Measurements from ENCODE around the gene CFLAR. TPM values are rescaled to one million over a fixed set of nuclear protein-coding genes. Genes with fewer than 3 reads are reported as not detected.

Gene CFLAR
- total and polyA plus RNA-seq, 2 donors from 2014 or later = 47.2 to 263 TPM

GRCh38 chr2:201071479-201072200 is 44.3 kb upstream of the CFLAR start, which contains the start of the genes HYCC2 and NDUFB3:
Gene HYCC2 (minus strand): TSS chr2:201071671. CDS start chr2:201024009, 47,662 bp downstream.
Gene NDUFB3 (plus strand): TSS chr2:201072001. CDS start chr2:201078883, 6,882 bp downstream.
- Histone ChIP-seq H3K4me3 (ENCODE audit: low read length in 3 of 3) (peak within 1 kb of the TSS; percentile 76 to 99 (median 96)), H3K36me3 (ENCODE audit: control insufficient read depth in 2 of 3, insufficient read depth in 3 of 3, low read length in 3 of 3) (no peaks in the 10 kb centered on the region), H3K9ac (ENCODE audit: low read length in 3 of 3) (peak within 1 kb of the TSS; percentile 86 to 94 (median 86)), H3K4me1 (ENCODE audit: control insufficient read depth in 2 of 3, insufficient read depth in 2 of 3, low read depth in 1 of 3, low read length in 3 of 3) (peaks cover 2 to 10% (median 9%) of the 10 kb centered on the region in 3 donors), H3K27ac (ENCODE audit: low read depth in 2 of 2, low read length in 2 of 2) (peak within 1 kb of the TSS; percentile 77 to 92), H3K9me3 (ENCODE audit: control insufficient read depth in 2 of 3, insufficient read depth in 1 of 3, low read length in 3 of 3) (no peaks in the 10 kb centered on the region), H3K27me3 (ENCODE audit: control insufficient read depth, insufficient read depth, low read length) (no peaks in the 10 kb centered on the region)
- DNase-seq = peak; percentile 95 to 98 (median 95)
- TF ChIP-seq, protein P1, sequence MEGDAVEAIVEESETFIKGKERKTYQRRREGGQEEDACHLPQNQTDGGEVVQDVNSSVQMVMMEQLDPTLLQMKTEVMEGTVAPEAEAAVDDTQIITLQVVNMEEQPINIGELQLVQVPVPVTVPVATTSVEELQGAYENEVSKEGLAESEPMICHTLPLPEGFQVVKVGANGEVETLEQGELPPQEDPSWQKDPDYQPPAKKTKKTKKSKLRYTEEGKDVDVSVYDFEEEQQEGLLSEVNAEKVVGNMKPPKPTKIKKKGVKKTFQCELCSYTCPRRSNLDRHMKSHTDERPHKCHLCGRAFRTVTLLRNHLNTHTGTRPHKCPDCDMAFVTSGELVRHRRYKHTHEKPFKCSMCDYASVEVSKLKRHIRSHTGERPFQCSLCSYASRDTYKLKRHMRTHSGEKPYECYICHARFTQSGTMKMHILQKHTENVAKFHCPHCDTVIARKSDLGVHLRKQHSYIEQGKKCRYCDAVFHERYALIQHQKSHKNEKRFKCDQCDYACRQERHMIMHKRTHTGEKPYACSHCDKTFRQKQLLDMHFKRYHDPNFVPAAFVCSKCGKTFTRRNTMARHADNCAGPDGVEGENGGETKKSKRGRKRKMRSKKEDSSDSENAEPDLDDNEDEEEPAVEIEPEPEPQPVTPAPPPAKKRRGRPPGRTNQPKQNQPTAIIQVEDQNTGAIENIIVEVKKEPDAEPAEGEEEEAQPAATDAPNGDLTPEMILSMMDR (IDR thresholded peaks at IDR 0.05; ENCODE audit: borderline replicate concordance, extremely low read depth, insufficient read depth) = no peak
- peak; percentile 30 for FAIRE-seq
- intact Hi-C loops (cut with DNase I) = no loop called here

DNA sequence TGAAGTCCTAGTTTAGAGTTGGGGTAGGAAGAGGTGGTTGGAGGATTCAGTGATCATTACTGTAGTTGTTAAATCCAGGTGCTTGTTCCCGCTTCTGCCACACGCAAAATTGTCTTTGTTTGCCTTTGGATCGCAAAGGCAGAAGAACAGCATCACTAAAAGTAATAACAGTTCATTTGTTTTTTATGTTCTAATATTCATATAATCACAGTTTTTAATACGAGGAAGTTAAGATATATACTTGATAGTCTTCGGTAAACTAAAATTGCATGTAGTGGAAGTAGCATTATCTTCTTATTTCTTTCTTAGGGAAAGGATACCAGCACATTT is 43.8 kb upstream of the CFLAR start:
- Histone ChIP-seq H3K27me3 (ENCODE audit: control insufficient read depth, insufficient read depth, low read length) (no peaks in the 10 kb centered on the region), H3K9ac (ENCODE audit: low read length in 3 of 3) (peak overlapping the region; percentile 86 to 94 (median 86)), H3K36me3 (ENCODE audit: control insufficient read depth in 2 of 3, insufficient read depth in 3 of 3, low read length in 3 of 3) (no peaks in the 10 kb centered on the region), H3K4me3 (ENCODE audit: low read length in 3 of 3) (peak overlapping the region; percentile 76 to 99 (median 96)), H3K9me3 (ENCODE audit: control insufficient read depth in 2 of 3, insufficient read depth in 1 of 3, low read length in 3 of 3) (no peaks in the 10 kb centered on the region), H3K4me1 (ENCODE audit: control insufficient read depth in 2 of 3, insufficient read depth in 2 of 3, low read depth in 1 of 3, low read length in 3 of 3) (peaks cover 2 to 10% (median 9%) of the 10 kb centered on the region in 3 donors), H3K27ac (ENCODE audit: low read depth in 2 of 2, low read length in 2 of 2) (peak overlapping the region; percentile 77 to 92)
- DNase-seq (no peak), FAIRE-seq (no peak)
- intact Hi-C loops (cut with DNase I) = no loop called here
- TF ChIP-seq, protein P1 (IDR thresholded peaks at IDR 0.05; ENCODE audit: borderline replicate concordance, extremely low read depth, insufficient read depth) = no peak

DNA sequence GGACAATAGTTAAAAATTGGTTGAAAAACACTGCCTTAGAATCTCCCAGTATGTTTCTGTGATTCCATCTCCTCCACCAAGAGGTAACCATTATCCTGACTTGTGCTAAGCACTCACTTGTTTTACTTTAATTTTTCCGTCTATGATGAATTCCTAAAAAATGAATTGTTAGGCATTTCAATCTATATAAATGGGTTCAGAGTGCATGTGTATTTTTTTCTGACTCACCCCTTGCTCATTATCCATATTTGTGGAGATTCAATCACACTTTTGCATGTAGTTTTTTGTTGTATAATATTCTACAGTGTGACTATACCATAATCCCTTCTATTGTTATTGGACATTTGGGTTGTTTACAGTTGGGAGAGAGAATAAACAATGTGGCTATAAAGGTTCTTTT is 42.9 kb upstream of the CFLAR start:
- no peak for FAIRE-seq
- Histone ChIP-seq H3K27me3 (ENCODE audit: control insufficient read depth, insufficient read depth, low read length) (no peaks in the 10 kb centered on the region), H3K9ac (ENCODE audit: low read length in 3 of 3) (peak overlapping the region in 1 of 3 donors; percentile 86), H3K27ac (ENCODE audit: low read depth in 2 of 2, low read length in 2 of 2) (no peak overlapping the region), H3K4me1 (ENCODE audit: control insufficient read depth in 2 of 3, insufficient read depth in 2 of 3, low read depth in 1 of 3, low read length in 3 of 3) (peaks cover 2 to 10% (median 9%) of the 10 kb centered on the region in 3 donors), H3K9me3 (ENCODE audit: control insufficient read depth in 2 of 3, insufficient read depth in 1 of 3, low read length in 3 of 3) (no peaks in the 10 kb centered on the region), H3K36me3 (ENCODE audit: control insufficient read depth in 2 of 3, insufficient read depth in 3 of 3, low read length in 3 of 3) (no peaks in the 10 kb centered on the region), H3K4me3 (ENCODE audit: low read length in 3 of 3) (peak overlapping the region in 1 of 3 donors; percentile 96)
- intact Hi-C loops (cut with DNase I) = no loop called here
- TF ChIP-seq, protein P1 (IDR thresholded peaks at IDR 0.05; ENCODE audit: borderline replicate concordance, extremely low read depth, insufficient read depth) = no peak
- no peak for DNase-seq
